H9 (cell line): ENCODE data around the gene CDH4. TPM values are rescaled to one million over a fixed set of nuclear protein-coding genes. Genes with fewer than 3 reads are reported as not detected.

Experiments
- DNase-seq: peaks from one replicate; pipeline ENCODE4 v3.0.0-alpha.2; 2017
- H2AFZ ChIP-seq: one replicate; pipeline ENCODE4 v1.6.1; 2013; ENCODE audit warnings: mild to moderate bottlenecking, low read length, control low read depth, moderate library complexity
- H2AK5ac ChIP-seq: 2 replicates; pipeline ENCODE4 v1.6.1; 2013; ENCODE audit warnings: low read length, control low read depth, mixed read lengths; ENCODE audit not compliant: insufficient read length
- H2BK120ac ChIP-seq: one replicate; pipeline ENCODE4 v1.6.1; 2013; ENCODE audit warnings: low read depth, mild to moderate bottlenecking, low read length, control low read depth, inconsistent platforms; ENCODE audit not compliant: poor library complexity, severe bottlenecking
- H2BK12ac ChIP-seq: 2 replicates; pipeline ENCODE4 v1.6.1; 2013; ENCODE audit warnings: low read length, control low read depth, mixed read lengths, low read depth; ENCODE audit not compliant: insufficient read length
- H2BK15ac ChIP-seq: 2 replicates; pipeline ENCODE4 v1.6.1; 2013; ENCODE audit warnings: low read depth, low read length, control low read depth
- H2BK20ac ChIP-seq: one replicate; pipeline ENCODE4 v1.6.1; 2013; ENCODE audit warnings: low read depth, mild to moderate bottlenecking, low read length, control low read depth, inconsistent platforms; ENCODE audit not compliant: poor library complexity, severe bottlenecking
- H2BK5ac ChIP-seq: 2 replicates; pipeline ENCODE4 v1.6.1; 2013; ENCODE audit warnings: low read length, control low read depth, mixed read lengths; ENCODE audit not compliant: insufficient read length
- H3K14ac ChIP-seq: 2 replicates; pipeline ENCODE4 v1.6.1; 2013; ENCODE audit warnings: low read length, control low read depth; ENCODE audit not compliant: insufficient read depth
- H3K18ac ChIP-seq: 2 replicates; pipeline ENCODE4 v1.6.1; 2013; ENCODE audit warnings: low read depth, mild to moderate bottlenecking, mixed read lengths, low read length, control low read depth; ENCODE audit not compliant: insufficient read length
- H3K23ac ChIP-seq: 2 replicates; pipeline ENCODE4 v1.6.1; 2013; ENCODE audit warnings: low read length, control low read depth, mixed read lengths, low read depth; ENCODE audit not compliant: insufficient read length
- H3K23me2 ChIP-seq: 2 replicates; pipeline ENCODE4 v1.6.1; 2013; ENCODE audit warnings: low read depth, mild to moderate bottlenecking, mixed read lengths, low read length, control low read depth; ENCODE audit not compliant: insufficient read length, poor library complexity, severe bottlenecking
- H3K27ac ChIP-seq: 2 replicates; pipeline ENCODE4 v1.5.1; 2013; ENCODE audit warnings: low read length, control low read depth, mixed read lengths, low read depth; ENCODE audit not compliant: insufficient read length
- H3K27me3 ChIP-seq: 2 replicates; pipeline ENCODE4 v1.6.1; 2013; ENCODE audit warnings: low read length, control low read depth, inconsistent platforms; ENCODE audit not compliant: insufficient read depth
- H3K4ac ChIP-seq: 2 replicates; pipeline ENCODE4 v1.6.1; 2013; ENCODE audit warnings: low read depth, mild to moderate bottlenecking, control low read depth, inconsistent platforms, low read length, moderate library complexity
- H3K4me1 ChIP-seq: 2 replicates; pipeline ENCODE4 v1.6.1; 2013; ENCODE audit warnings: low read length, control low read depth, inconsistent platforms; ENCODE audit not compliant: insufficient read depth
- H3K4me2 ChIP-seq: 2 replicates; pipeline ENCODE4 v1.6.1; 2013; ENCODE audit warnings: low read length, control low read depth, mixed read lengths; ENCODE audit not compliant: insufficient read length, insufficient read depth
- H3K56ac ChIP-seq: 2 replicates; pipeline ENCODE4 v1.6.1; 2013; ENCODE audit warnings: low read depth, mild to moderate bottlenecking, mixed read lengths, low read length, control low read depth; ENCODE audit not compliant: insufficient read length
- H3K79me1 ChIP-seq: 2 replicates; pipeline ENCODE4 v1.6.1; 2013; ENCODE audit warnings: low read depth, mild to moderate bottlenecking, moderate library complexity, low read length, control low read depth, inconsistent platforms; ENCODE audit not compliant: insufficient read depth, poor library complexity, severe bottlenecking
- H3K79me2 ChIP-seq: 2 replicates; pipeline ENCODE4 v1.6.1; 2013; ENCODE audit warnings: low read length, control low read depth, inconsistent platforms; ENCODE audit not compliant: insufficient read depth
- H3K9ac ChIP-seq: 2 replicates; pipeline ENCODE4 v1.6.1; 2013; ENCODE audit warnings: low read length, control low read depth, mixed read lengths; ENCODE audit not compliant: insufficient read length; ENCODE audit errors: extremely low read depth
- H3K9me3 ChIP-seq: one replicate; pipeline ENCODE4 v1.6.1; 2013; ENCODE audit warnings: low read depth, low read length, inconsistent platforms; ENCODE audit not compliant: control insufficient read depth
- H3T11ph ChIP-seq: one replicate; pipeline ENCODE4 v1.6.1; 2013; ENCODE audit warnings: mild to moderate bottlenecking, low read length, control low read depth, inconsistent platforms
- H4K20me1 ChIP-seq: one replicate; pipeline ENCODE4 v1.6.1; 2013; ENCODE audit not compliant: control insufficient read depth, insufficient read length, insufficient read depth
- H4K5ac ChIP-seq: 2 replicates; pipeline ENCODE4 v1.6.1; 2013; ENCODE audit warnings: low read depth, mild to moderate bottlenecking, mixed read lengths, low read length, control low read depth; ENCODE audit not compliant: insufficient read length
- H4K8ac ChIP-seq: replicated peaks from 2 replicates; pipeline ENCODE4 v1.6.1; 2013; ENCODE audit warnings: low read length, control low read depth, mixed read lengths, low read depth; ENCODE audit not compliant: insufficient read length
- H4K91ac ChIP-seq: 2 replicates; pipeline ENCODE4 v1.6.1; 2013; ENCODE audit warnings: low read depth, mild to moderate bottlenecking, moderate library complexity, mixed read lengths, low read length, control low read depth; ENCODE audit not compliant: insufficient read length
- H3K27ac Mint-ChIP-seq, 3 experiments: 2 replicates in 2 of 3; 3 replicates in 1 of 3; pipeline ENCODE4 v1.8.0; 2020 to 2021; ENCODE audit warnings: mixed read lengths in 3 of 3, mild to moderate bottlenecking in 1 of 3, moderate library complexity in 1 of 3
- H3K27me3 Mint-ChIP-seq: 2 replicates; pipeline ENCODE4 v1.8.0; 2021; ENCODE audit warnings: low read depth, mild to moderate bottlenecking, moderate library complexity, mixed read lengths
- H3K36me3 Mint-ChIP-seq, 3 experiments: 2 replicates in 2 of 3; 3 replicates in 1 of 3; pipeline ENCODE4 v1.8.0; 2020 to 2021; ENCODE audit warnings: low read depth in 3 of 3, mixed read lengths in 3 of 3; ENCODE audit not compliant: insufficient read depth in 1 of 3
- H3K4me1 Mint-ChIP-seq, 2 experiments: 2 replicates each; pipeline ENCODE4 v1.8.0; 2020; ENCODE audit warnings: mixed read lengths in 2 of 2
- H3K4me3 Mint-ChIP-seq, 2 experiments: 2 replicates in 1 of 2; 3 replicates in 1 of 2; pipeline ENCODE4 v1.8.0; 2020 to 2021; ENCODE audit warnings: mild to moderate bottlenecking in 2 of 2, mixed read lengths in 2 of 2, moderate library complexity in 1 of 2
- H3K9me3 Mint-ChIP-seq, 2 experiments: 2 replicates in 1 of 2; 3 replicates in 1 of 2; pipeline ENCODE4 v1.8.0; 2020; ENCODE audit warnings: mild to moderate bottlenecking in 2 of 2, mixed read lengths in 2 of 2, moderate library complexity in 1 of 2
- CTCF ChIP-seq: fragments of 200-600 bp; sonication (generic); conservative IDR thresholded peaks from 3 replicates; pipeline ENCODE4 v1.8.0; 2021; ENCODE audit warnings: antibody characterized with exemption, mild to moderate bottlenecking
- WGBS: extraction: QIAGEN DNeasy Blood & Tissue Kit; methylation state at CpG from one replicate; pipeline ENCODE4 v1.1.7; 2013; ENCODE audit warnings: missing lambda C conversion rate, low lambda C conversion rate, mixed read lengths; ENCODE audit not compliant: insufficient read length; ENCODE audit errors: extremely low coverage; 5-methylcytosine and 5-hydroxymethylcytosine counted together
- total RNA-seq: library from RNA; stranded (reverse); gene quantifications from 2 replicates; pipeline ENCODE4 v1.2.1, GENCODE V29; 2021

The CDH4 gene
- total RNA-seq, 1 experiment from 2014 or later: 3.0 TPM

DNA sequence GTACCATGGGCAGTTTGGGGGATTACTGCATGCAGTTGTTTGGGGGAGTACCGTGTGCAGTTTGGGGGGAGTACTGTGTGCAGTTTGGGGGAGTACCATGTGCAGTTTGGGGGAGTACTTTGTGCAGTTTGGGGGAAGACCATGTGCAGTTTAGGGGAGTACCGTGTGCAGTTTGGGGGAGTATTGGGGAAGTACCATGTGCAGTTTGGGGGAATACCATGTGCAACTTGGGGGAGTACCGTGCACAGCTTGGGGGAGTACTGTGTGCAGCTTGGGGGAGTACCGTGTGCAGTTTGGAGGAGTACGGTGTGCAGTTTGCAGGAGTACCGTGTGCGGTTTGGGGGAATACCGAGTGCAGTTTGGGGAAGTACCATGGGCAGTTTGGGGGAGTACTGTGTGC, 22.3 kb downstream of the CDH4 start:
- H4K20me1 ChIP-seq: no peaks in the 10 kb centered on the region
- no peak overlapping the region for H2BK15ac ChIP-seq
- H3K4me1 Mint-ChIP-seq: peaks cover 16 to 17% of the 10 kb centered on the region in 2 experiments
- no peak overlapping the region for H3K23ac ChIP-seq
- no peaks in the 10 kb centered on the region for H3K23me2 ChIP-seq
- no peak overlapping the region for H3K27ac ChIP-seq
- H3K18ac ChIP-seq: no peak overlapping the region
- peaks cover 27% of the 10 kb centered on the region for H3K27me3 Mint-ChIP-seq
- no peaks in the 10 kb centered on the region for H3K9me3 ChIP-seq
- no peaks in the 10 kb centered on the region; the same call in 1 of the 2 replicates for H3K27me3 ChIP-seq
- no CpG with 5 or more reads among the region's 8 CpGs for WGBS
- no peak overlapping the region for H4K8ac ChIP-seq
- no peak overlapping the region for H2AK5ac ChIP-seq
- no peak overlapping the region for H2BK5ac ChIP-seq
- H3K36me3 Mint-ChIP-seq: peaks cover 0 to 8% (median 0%) of the 10 kb centered on the region in 3 experiments; a peak in 6 of 7 replicates
- no peak overlapping the region for H3K4ac ChIP-seq
- peaks cover 19 to 26% of the 10 kb centered on the region in 2 experiments; a peak in 4 of 5 replicates for H3K9me3 Mint-ChIP-seq
- H3K79me1 ChIP-seq: no peaks in the 10 kb centered on the region
- H3K4me2 ChIP-seq: no peak overlapping the region
- no peak overlapping the region for H2BK120ac ChIP-seq
- no peak overlapping the region for H4K5ac ChIP-seq
- no peak overlapping the region for H2AFZ ChIP-seq
- no peak overlapping the region for H3K56ac ChIP-seq
- DNase-seq: no peak
- H2BK12ac ChIP-seq: no peak overlapping the region
- no peak for TF ChIP-seq CTCF
- H3K27ac Mint-ChIP-seq: no peak overlapping the region
- no peak overlapping the region for H3T11ph ChIP-seq
- H4K91ac ChIP-seq: no peak overlapping the region
- no peak overlapping the region for H3K9ac ChIP-seq
- H3K14ac ChIP-seq: no peak overlapping the region
- H3K79me2 ChIP-seq: no peaks in the 10 kb centered on the region
- H2BK20ac ChIP-seq: no peak overlapping the region
- H3K4me3 Mint-ChIP-seq: no peak overlapping the region
- no peaks in the 10 kb centered on the region for H3K4me1 ChIP-seq
